Loucy (cell line): ENCODE measurements around the gene GNA14.
"Not testable (repeated sequence)": the region's sequence is repeated elsewhere in the genome, so short reads cannot be mapped to it uniquely, and the experiment has no call there.

Source experiments
- H2AFZ ChIP-seq: fragments of 200-600 bp; sonication (generic); 2 replicates; pipeline ENCODE4 v1.6.0; 2016; ENCODE audit warnings: antibody characterized with exemption, mild to moderate bottlenecking, low read length, moderate library complexity
- H3F3A ChIP-seq: fragments of 200-600 bp; 2 replicates; pipeline ENCODE4 v1.6.0; 2016; ENCODE audit warnings: antibody characterized with exemption, low read depth, mild to moderate bottlenecking
- H3K27me3 ChIP-seq: fragments of 200-600 bp; sonication (generic); 2 replicates; pipeline ENCODE4 v1.6.1; 2014; ENCODE audit warnings: low read length, mild to moderate bottlenecking; ENCODE audit not compliant: insufficient read depth, poor library complexity, severe bottlenecking
- H3K36me3 ChIP-seq: fragments of 200-600 bp; sonication (generic); 2 replicates; pipeline ENCODE4 v1.6.1; 2016; ENCODE audit warnings: low read length; ENCODE audit not compliant: insufficient read depth
- H3K4me1 ChIP-seq: fragments of 200-600 bp; sonication (generic); 2 replicates; pipeline ENCODE4 v1.5.1; 2014; ENCODE audit warnings: low read length, mild to moderate bottlenecking; ENCODE audit not compliant: insufficient read depth, poor library complexity, severe bottlenecking
- H3K4me2 ChIP-seq: fragments of 200-600 bp; sonication (generic); 2 replicates; pipeline ENCODE4 v1.6.0; 2014; ENCODE audit warnings: antibody characterized with exemption, low read length, low read depth, mild to moderate bottlenecking; ENCODE audit not compliant: poor library complexity, severe bottlenecking
- H3K4me3 ChIP-seq: fragments of 200-600 bp; sonication (generic); 2 replicates; pipeline ENCODE4 v1.5.1; 2014; ENCODE audit warnings: low read length, mild to moderate bottlenecking, mixed read lengths; ENCODE audit not compliant: poor library complexity, severe bottlenecking
- H3K79me2 ChIP-seq: fragments of 200-600 bp; sonication (generic); 2 replicates; pipeline ENCODE4 v1.6.1; 2014; ENCODE audit warnings: low read length; ENCODE audit not compliant: insufficient read depth
- H3K9ac ChIP-seq: fragments of 200-600 bp; sonication (generic); 2 replicates; pipeline ENCODE4 v1.6.0; 2014; ENCODE audit warnings: mild to moderate bottlenecking, low read depth, low read length, moderate library complexity; ENCODE audit not compliant: poor library complexity, severe bottlenecking
- H3K9me2 ChIP-seq: fragments of 200-600 bp; sonication (generic); replicated peaks from 2 replicates; pipeline ENCODE4 v1.6.1; 2016; ENCODE audit warnings: low read depth, low read length, mixed read lengths
- H3K9me3 ChIP-seq: fragments of 200-600 bp; sonication (generic); 2 replicates; pipeline ENCODE4 v1.6.1; 2014; ENCODE audit warnings: mild to moderate bottlenecking, antibody characterized with exemption, low read length, low read depth; ENCODE audit not compliant: insufficient read depth
- H4K20me1 ChIP-seq: fragments of 200-600 bp; sonication (generic); 2 replicates; pipeline ENCODE4 v1.6.0; 2014; ENCODE audit warnings: antibody characterized with exemption, low read length, mild to moderate bottlenecking; ENCODE audit not compliant: insufficient read depth, poor library complexity, severe bottlenecking
- EZH2phosphoT487 ChIP-seq: fragments of 200-600 bp; IDR thresholded peaks from 2 replicates; pipeline ENCODE4 v1.6.1; 2018; ENCODE audit warnings: antibody characterized with exemption, mild to moderate bottlenecking, moderate library complexity, borderline replicate concordance
- TF ChIP-seq, protein P1 (sequence below): fragments of 200-600 bp; sonication (generic); conservative IDR thresholded peaks from 2 replicates; pipeline ENCODE4 v1.5.1; 2014; ENCODE audit warnings: mild to moderate bottlenecking, antibody characterized with exemption, low read length

The GNA14 gene

DNA sequence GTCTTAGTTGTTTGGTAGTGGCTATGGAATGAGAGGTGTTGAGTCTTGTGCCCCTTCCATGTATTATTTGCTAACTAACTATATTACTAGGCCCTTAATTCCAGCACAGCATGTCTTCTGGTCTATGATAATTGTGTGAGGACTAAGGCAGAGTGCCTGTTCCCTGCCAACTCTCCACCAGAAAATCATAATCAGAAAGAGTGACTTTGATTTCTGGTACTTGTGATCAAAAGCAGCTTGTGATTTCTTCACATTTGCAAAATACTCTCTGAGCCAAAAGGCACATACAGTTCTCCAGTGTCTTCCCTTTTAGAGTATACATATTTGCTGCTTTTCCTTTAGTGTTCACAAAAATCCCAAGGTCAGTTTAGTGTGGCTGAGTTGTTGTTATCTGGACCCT lies 229.9 kb downstream of the GNA14 start:
- H3K27me3 ChIP-seq, result no peaks in the 10 kb centered on the region
- no peaks in the 10 kb centered on the region for H3K4me1 ChIP-seq
- no peaks in the 10 kb centered on the region for H3K36me3 ChIP-seq
- no peaks in the 10 kb centered on the region for H4K20me1 ChIP-seq
- no peak overlapping the region for H3K4me2 ChIP-seq
- no peaks in the 10 kb centered on the region; the same call in 1 of the 2 replicates for H3F3A ChIP-seq
- H3K79me2 ChIP-seq, result no peaks in the 10 kb centered on the region
- no peak overlapping the region for H2AFZ ChIP-seq
- no peaks in the 10 kb centered on the region for H3K9me2 ChIP-seq
- no peak overlapping the region for H3K9ac ChIP-seq
- no peaks in the 10 kb centered on the region for H3K9me3 ChIP-seq
- H3K4me3 ChIP-seq, result no peak overlapping the region
- TF ChIP-seq EZH2phosphoT487, result no peak
- TF ChIP-seq, protein P1, sequence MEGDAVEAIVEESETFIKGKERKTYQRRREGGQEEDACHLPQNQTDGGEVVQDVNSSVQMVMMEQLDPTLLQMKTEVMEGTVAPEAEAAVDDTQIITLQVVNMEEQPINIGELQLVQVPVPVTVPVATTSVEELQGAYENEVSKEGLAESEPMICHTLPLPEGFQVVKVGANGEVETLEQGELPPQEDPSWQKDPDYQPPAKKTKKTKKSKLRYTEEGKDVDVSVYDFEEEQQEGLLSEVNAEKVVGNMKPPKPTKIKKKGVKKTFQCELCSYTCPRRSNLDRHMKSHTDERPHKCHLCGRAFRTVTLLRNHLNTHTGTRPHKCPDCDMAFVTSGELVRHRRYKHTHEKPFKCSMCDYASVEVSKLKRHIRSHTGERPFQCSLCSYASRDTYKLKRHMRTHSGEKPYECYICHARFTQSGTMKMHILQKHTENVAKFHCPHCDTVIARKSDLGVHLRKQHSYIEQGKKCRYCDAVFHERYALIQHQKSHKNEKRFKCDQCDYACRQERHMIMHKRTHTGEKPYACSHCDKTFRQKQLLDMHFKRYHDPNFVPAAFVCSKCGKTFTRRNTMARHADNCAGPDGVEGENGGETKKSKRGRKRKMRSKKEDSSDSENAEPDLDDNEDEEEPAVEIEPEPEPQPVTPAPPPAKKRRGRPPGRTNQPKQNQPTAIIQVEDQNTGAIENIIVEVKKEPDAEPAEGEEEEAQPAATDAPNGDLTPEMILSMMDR, result no peak

DNA sequence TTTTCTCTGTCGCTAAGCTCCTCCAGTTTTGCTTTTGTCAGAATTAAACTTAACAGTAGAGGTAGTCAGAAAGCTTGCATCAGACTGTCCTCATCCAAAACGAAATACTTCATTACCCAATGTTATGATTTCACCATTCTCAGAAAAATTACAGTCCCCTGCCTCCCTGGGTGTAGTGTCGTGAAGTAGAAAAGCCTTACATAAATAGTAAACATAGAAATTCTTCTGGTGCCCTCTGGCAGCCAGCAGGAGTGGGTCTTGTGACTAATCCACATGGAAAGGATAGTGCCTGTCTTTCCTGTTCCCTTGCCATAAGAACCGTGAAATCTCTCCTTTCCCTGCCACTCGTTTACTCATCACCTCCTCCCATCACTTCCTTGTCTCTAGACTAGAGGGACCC lies 230.6 kb downstream of the GNA14 start:
- Histone ChIP-seq H3K4me3 (no peak overlapping the region), H3K9ac (no peak overlapping the region), H3K79me2 (no peaks in the 10 kb centered on the region), H3K27me3 (no peaks in the 10 kb centered on the region), H2AFZ (no peak overlapping the region), H3K9me2 (no peaks in the 10 kb centered on the region), H3K9me3 (no peaks in the 10 kb centered on the region), H4K20me1 (no peaks in the 10 kb centered on the region), H3K4me2 (no peak overlapping the region), H3K4me1 (no peaks in the 10 kb centered on the region), H3F3A (no peaks in the 10 kb centered on the region; the same call in 1 of the 2 replicates), H3K36me3 (no peaks in the 10 kb centered on the region)
- TF ChIP-seq, protein P1, result no peak
- TF ChIP-seq EZH2phosphoT487, result no peak

DNA sequence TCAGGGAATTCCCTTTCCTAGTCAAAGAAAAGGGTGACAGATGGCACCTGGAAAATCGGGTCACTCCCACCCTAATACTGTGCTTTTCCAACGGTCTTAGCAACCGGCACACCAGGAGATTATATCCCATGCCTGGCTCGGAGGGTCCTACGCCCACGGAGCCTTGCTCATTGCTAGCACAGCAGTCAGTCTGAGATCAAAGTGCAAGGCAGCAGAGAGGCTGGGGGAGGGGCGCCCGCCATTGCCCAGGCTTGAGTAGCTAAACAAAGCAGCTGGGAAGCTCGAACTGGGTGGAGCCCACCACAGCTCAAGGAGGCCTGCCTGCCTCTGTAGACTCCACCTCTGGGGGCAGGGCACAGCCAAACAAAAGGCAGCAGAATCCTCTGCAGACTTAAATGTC lies 239.6 kb downstream of the GNA14 start:
- H3K4me3 ChIP-seq, H3K9me2 ChIP-seq, H4K20me1 ChIP-seq, H3K9ac ChIP-seq, H3K27me3 ChIP-seq, H3K4me1 ChIP-seq, H3F3A ChIP-seq, H3K9me3 ChIP-seq, H3K4me2 ChIP-seq, H3K79me2 ChIP-seq, H2AFZ ChIP-seq: not testable (repeated sequence)
- peaks cover 12% of the 10 kb centered on the region; the same call in 1 of the 2 replicates for H3K36me3 ChIP-seq

DNA sequence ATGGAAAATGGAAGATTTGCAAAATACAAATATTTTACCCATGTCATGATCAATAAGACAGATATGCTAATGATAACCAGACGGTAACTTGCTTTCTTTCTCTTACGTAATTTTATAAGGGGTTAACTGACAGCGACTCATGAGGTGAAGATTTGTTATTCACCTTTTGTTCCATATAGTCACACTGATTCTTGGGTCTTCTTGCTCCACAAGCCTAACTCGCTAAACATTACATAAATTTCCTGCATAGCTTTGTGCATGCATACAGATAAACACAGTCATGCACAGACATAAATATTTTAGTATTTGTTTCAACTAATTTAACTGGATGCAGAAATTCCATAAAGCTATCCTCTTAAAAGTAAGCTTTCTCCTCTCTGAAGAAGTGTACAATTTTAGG lies 244.9 kb downstream of the GNA14 start:
- H3K4me1 ChIP-seq, result no peaks in the 10 kb centered on the region
- H4K20me1 ChIP-seq, result no peaks in the 10 kb centered on the region
- peaks cover 11% of the 10 kb centered on the region; the same call in 1 of the 2 replicates for H3K36me3 ChIP-seq
- TF ChIP-seq EZH2phosphoT487, result no peak
- TF ChIP-seq, protein P1, result no peak
- no peak overlapping the region for H3K4me3 ChIP-seq
- no peaks in the 10 kb centered on the region for H3K9me2 ChIP-seq
- no peaks in the 10 kb centered on the region for H3K27me3 ChIP-seq
- H3K79me2 ChIP-seq, result no peaks in the 10 kb centered on the region
- H2AFZ ChIP-seq, result no peak overlapping the region
- no peak overlapping the region for H3K4me2 ChIP-seq
- H3K9me3 ChIP-seq, result no peaks in the 10 kb centered on the region
- no peaks in the 10 kb centered on the region for H3F3A ChIP-seq
- H3K9ac ChIP-seq, result no peak overlapping the region
